PC-9 (cell line): ENCODE data around the gene RASSF3. TPM values are rescaled to one million over a fixed set of nuclear protein-coding genes. Genes with fewer than 3 reads are reported as not detected.

Experiments used
- BruUV-seq: library from RNA; stranded (reverse); fragments of 400-500 nt; replicated peaks from 2 replicates; lab custom pipeline; 2021; lab: Mats Ljungman, UMichigan
- CTCF ChIA-PET: fragments of 300-600 bp; sonication (Branson Sonifier 250); formaldehyde crosslinking; loops from one replicate; lab custom pipeline; 2022; ENCODE audit warnings: antibody characterized with exemption; lab: Charles Lee
- POLR2A ChIA-PET: fragments of 300-600 bp; sonication (Branson Sonifier 250); formaldehyde crosslinking; loops from one replicate; lab custom pipeline; 2022; ENCODE audit warnings: antibody characterized with exemption; ENCODE audit not compliant: unreplicated experiment; lab: Charles Lee
- DNase-seq, 2 experiments: peaks; one replicate each; pipeline versions ENCODE4 v3.0.0 to v3.0.0-alpha.2; 2015 to 2022; ENCODE audit warnings: mixed read lengths in 1 of 2
- H2AFZ ChIP-seq: fragments of 200-600 bp; sonication (generic); 2 replicates; pipeline ENCODE4 v1.8.1; 2017; ENCODE audit warnings: antibody characterized with exemption
- H3F3A ChIP-seq: fragments of 200-600 bp; sonication (generic); 2 replicates; pipeline ENCODE4 v1.8.1; 2017; ENCODE audit warnings: antibody characterized with exemption, mild to moderate bottlenecking, low read depth; ENCODE audit not compliant: insufficient read depth
- H3K27ac ChIP-seq: fragments of 200-600 bp; sonication (generic); 2 replicates; pipeline ENCODE4 v1.6.1; 2016; ENCODE audit warnings: mixed run types
- H3K27me3 ChIP-seq: fragments of 200-600 bp; sonication (generic); 2 replicates; pipeline ENCODE4 v1.6.1; 2016; ENCODE audit warnings: low read depth, mixed run types; ENCODE audit not compliant: insufficient read depth
- H3K36me3 ChIP-seq: fragments of 200-600 bp; sonication (generic); 2 replicates; pipeline ENCODE4 v1.6.1; 2016; ENCODE audit warnings: low read depth, mixed run types
- H3K4me1 ChIP-seq: fragments of 200-600 bp; sonication (generic); replicated peaks from 2 replicates; pipeline ENCODE4 v1.6.1; 2016; ENCODE audit warnings: mixed run types; ENCODE audit not compliant: insufficient read depth
- H3K4me2 ChIP-seq: fragments of 200-600 bp; sonication (generic); 2 replicates; pipeline ENCODE4 v1.6.1; 2017; ENCODE audit warnings: mixed run types
- H3K4me3 ChIP-seq: fragments of 200-600 bp; sonication (generic); 2 replicates; pipeline ENCODE4 v1.6.1; 2016; ENCODE audit warnings: mixed run types
- H3K79me2 ChIP-seq: fragments of 200-600 bp; sonication (generic); 2 replicates; pipeline ENCODE4 v1.6.1; 2017; ENCODE audit warnings: low read depth, mixed run types
- H3K9me2 ChIP-seq: fragments of 200-600 bp; sonication (generic); 2 replicates; pipeline ENCODE4 v1.8.1; 2017; ENCODE audit warnings: mild to moderate bottlenecking; ENCODE audit not compliant: insufficient read depth
- H3K9me3 ChIP-seq: fragments of 200-600 bp; sonication (generic); 2 replicates; pipeline ENCODE4 v1.8.1; 2016; ENCODE audit warnings: low read depth; ENCODE audit not compliant: insufficient read depth
- H4K20me1 ChIP-seq: fragments of 200-600 bp; sonication (generic); 2 replicates; pipeline ENCODE4 v1.8.1; 2017; ENCODE audit not compliant: insufficient read depth
- CTCF ChIP-seq: fragments of 200-600 bp; sonication (generic); conservative IDR thresholded peaks from 2 replicates; pipeline ENCODE4 v1.6.1; 2017; ENCODE audit warnings: mixed run types, antibody characterized with exemption, mild to moderate bottlenecking, moderate library complexity
- EZH2 ChIP-seq: fragments of 200-600 bp; sonication (generic); IDR thresholded peaks from 2 replicates; pipeline ENCODE4 v1.8.0; 2017; ENCODE audit warnings: antibody characterized with exemption, low read depth
- intact Hi-C: fragments of 100-400 bp; cut with micrococcal nuclease; formaldehyde crosslinking; loops from one replicate; pipeline ENCODE4 v1.10.0; 2022; ENCODE audit not compliant: unreplicated experiment
- total RNA-seq: library from RNA; stranded (reverse); gene quantifications from 2 replicates; pipeline ENCODE4 v1.2.3, GENCODE V29; 2021

RASSF3 gene
- total RNA-seq, 1 experiment from 2014 or later = 38.9 TPM

GRCh38 chr12:64691795-64692583 lies 81.7 kb downstream of the RASSF3 start:
- H3K4me2 ChIP-seq = no peak overlapping the region
- H4K20me1 ChIP-seq = no peaks in the 10 kb centered on the region
- no TSS peak for BruUV-seq
- no peak for DNase-seq
- 0 out of 2 replicates have a peak, but pooled peaks cover 7% of the 10 kb centered on the region for H3K36me3 ChIP-seq
- no peaks in the 10 kb centered on the region for H3K79me2 ChIP-seq
- peaks cover 17% of the 10 kb centered on the region for H3F3A ChIP-seq
- ChIA-PET CTCF (interaction anchor here (0.6 kb wide), 1 partner anchor 142 kb away, joined by 4 read pairs; no protein-coding TSS in a partner anchor), POLR2A (interaction anchor here (0.6 to 0.7 kb wide), 2 partner anchors 73 to 80 kb away, joined by 3 to 6 read pairs; no protein-coding TSS in a partner anchor)
- H3K4me3 ChIP-seq = no peak overlapping the region
- peaks cover 13% of the 10 kb centered on the region for H3K4me1 ChIP-seq
- H3K27me3 ChIP-seq = no peaks in the 10 kb centered on the region
- no peak for TF ChIP-seq CTCF
- no peak for TF ChIP-seq EZH2
- no peaks in the 10 kb centered on the region for H3K9me3 ChIP-seq
- intact Hi-C loops = no loop called here
- H3K9me2 ChIP-seq = no peaks in the 10 kb centered on the region
- H3K27ac ChIP-seq = no peak overlapping the region
- no peak overlapping the region for H2AFZ ChIP-seq

GRCh38 chr12:64694130-64695040 lies 84.1 kb downstream of the RASSF3 start:
- intact Hi-C loops = loop anchor here (5.0 kb wide), 2 partner anchors 197 to 867 kb away; no protein-coding TSS in a partner anchor
- H4K20me1 ChIP-seq = no peaks in the 10 kb centered on the region
- no peak overlapping the region for H2AFZ ChIP-seq
- DNase-seq = no peak
- H3K79me2 ChIP-seq = no peaks in the 10 kb centered on the region
- H3K4me3 ChIP-seq = no peak overlapping the region
- POLR2A ChIA-PET = no interaction called here
- TF ChIP-seq CTCF (no peak), EZH2 (no peak)
- H3K4me1 ChIP-seq = peaks cover 13% of the 10 kb centered on the region
- CTCF ChIA-PET = interaction anchor here (0.8 kb wide), 1 partner anchor 145 kb away, joined by 3 read pairs; no protein-coding TSS in a partner anchor
- no peaks in the 10 kb centered on the region; the same call in 1 of the 2 replicates for H3K9me2 ChIP-seq
- no peak overlapping the region for H3K4me2 ChIP-seq
- H3K27me3 ChIP-seq = no peaks in the 10 kb centered on the region
- H3F3A ChIP-seq = peaks cover 18% of the 10 kb centered on the region; the same call in 1 of the 2 replicates
- no peaks in the 10 kb centered on the region for H3K9me3 ChIP-seq
- H3K36me3 ChIP-seq = no peaks in the 10 kb centered on the region
- H3K27ac ChIP-seq = no peak overlapping the region
- BruUV-seq = no TSS peak

- Histone ChIP-seq H3K4me1 (peaks cover 13% of the 10 kb centered on the region), H3K4me3 (no peak overlapping the region), H3K4me2 (no peak overlapping the region), H3K9me2 (no peaks in the 10 kb centered on the region; the same call in 1 of the 2 replicates), H4K20me1 (no peaks in the 10 kb centered on the region), H3K27me3 (no peaks in the 10 kb centered on the region), H3K79me2 (no peaks in the 10 kb centered on the region), H3K9me3 (no peaks in the 10 kb centered on the region), H2AFZ (no peak overlapping the region), H3K36me3 (no peaks in the 10 kb centered on the region), H3K27ac (no peak overlapping the region), H3F3A (peaks cover 18% of the 10 kb centered on the region; the same call in 1 of the 2 replicates)
- ChIA-PET CTCF (interaction anchor here (0.5 to 1.8 kb wide), 4 partner anchors 17 to 189 kb away, joined by 3 to 4 read pairs (median 4); no protein-coding TSS in a partner anchor), POLR2A (no interaction called here)
- TF ChIP-seq CTCF = no peak
- TF ChIP-seq EZH2 = no peak
- intact Hi-C loops = loop anchor here (5.0 kb wide), 2 partner anchors 198 to 868 kb away; no protein-coding TSS in a partner anchor
- BruUV-seq = TSS peak; percentile 38
- DNase-seq = no peak
Measured at GRCh38 chr12:64695550-64695949, 85.3 kb downstream of the RASSF3 start.
